OCI-LY1 (cell line): ENCODE data around the gene ALDH1A3.

ENCODE experiments used
- H2AFZ ChIP-seq: fragments of 200-600 bp; sonication (generic), shearing (Covaris generic); 2 replicates; pipeline ENCODE4 v1.6.0; 2014; ENCODE audit warnings: antibody characterized with exemption, mild to moderate bottlenecking, low read length
- H3F3A ChIP-seq: fragments of 200-600 bp; sonication (generic), shearing (Covaris generic); 2 replicates; pipeline ENCODE4 v1.6.0; 2014; ENCODE audit warnings: mild to moderate bottlenecking, antibody characterized with exemption, low read length, moderate library complexity; ENCODE audit not compliant: insufficient read depth
- H3K27ac ChIP-seq: fragments of 200-600 bp; sonication (generic); 2 replicates; pipeline ENCODE4 v1.5.1; 2014; ENCODE audit warnings: low read length, mixed run types, mild to moderate bottlenecking, low read depth; ENCODE audit not compliant: poor library complexity, severe bottlenecking
- H3K27me3 ChIP-seq: fragments of 200-600 bp; sonication (generic); 2 replicates; pipeline ENCODE4 v1.6.0; 2014; ENCODE audit warnings: antibody characterized with exemption, mild to moderate bottlenecking, low read length, moderate library complexity; ENCODE audit not compliant: insufficient read depth
- H3K36me3 ChIP-seq: fragments of 200-600 bp; sonication (generic); 2 replicates; pipeline ENCODE4 v1.6.1; 2014; ENCODE audit warnings: mild to moderate bottlenecking, antibody characterized with exemption, low read length, moderate library complexity, mixed read lengths; ENCODE audit not compliant: insufficient read depth
- H3K4me1 ChIP-seq: fragments of 200-600 bp; sonication (generic); 2 replicates; pipeline ENCODE4 v1.5.1; 2014; ENCODE audit warnings: mild to moderate bottlenecking, low read length, moderate library complexity; ENCODE audit not compliant: insufficient read depth, severe bottlenecking
- H3K4me2 ChIP-seq: fragments of 200-600 bp; sonication (generic), shearing (Covaris generic); 2 replicates; pipeline ENCODE4 v1.6.1; 2014; ENCODE audit warnings: low read length
- H3K4me3 ChIP-seq: fragments of 200-600 bp; sonication (generic); 2 replicates; pipeline ENCODE4 v1.5.1; 2014; ENCODE audit warnings: low read length, low read depth, mild to moderate bottlenecking, mixed read lengths; ENCODE audit not compliant: poor library complexity, severe bottlenecking
- H3K79me2 ChIP-seq: fragments of 200-600 bp; shearing (Covaris generic); 2 replicates; pipeline ENCODE4 v1.6.1; 2016; ENCODE audit warnings: mixed run types, low read length, mixed read lengths; ENCODE audit not compliant: insufficient read depth
- H3K9ac ChIP-seq: fragments of 200-600 bp; sonication (generic), shearing (Covaris generic); 2 replicates; pipeline ENCODE4 v1.6.1; 2014; ENCODE audit warnings: mild to moderate bottlenecking, low read length, mixed read lengths
- H3K9me2 ChIP-seq: fragments of 200-600 bp; sonication (generic), shearing (Covaris generic); 2 replicates; pipeline ENCODE4 v1.6.1; 2014; ENCODE audit warnings: low read depth, mild to moderate bottlenecking, low read length, mixed read lengths
- H3K9me3 ChIP-seq: fragments of 200-600 bp; shearing (Covaris generic); 2 replicates; pipeline ENCODE4 v1.6.1; 2014; ENCODE audit warnings: low read length, mixed read lengths
- H4K20me1 ChIP-seq: fragments of 200-600 bp; sonication (generic), shearing (Covaris generic); 2 replicates; pipeline ENCODE4 v1.6.0; 2016; ENCODE audit warnings: mild to moderate bottlenecking, low read length; ENCODE audit not compliant: insufficient read depth
- EZH2 ChIP-seq: fragments of 200-600 bp; sonication (generic), shearing (Covaris generic); IDR thresholded peaks from 2 replicates; pipeline ENCODE4 v1.8.0; 2017; ENCODE audit warnings: borderline replicate concordance, mixed run types, mild to moderate bottlenecking, antibody characterized with exemption, low read length, moderate library complexity, mixed read lengths
- TF ChIP-seq, protein P1 (sequence below): fragments of 200-600 bp; sonication (generic), shearing (Covaris generic); IDR thresholded peaks from 2 replicates; pipeline ENCODE4 v1.5.1; 2017; ENCODE audit warnings: mild to moderate bottlenecking, antibody characterized with exemption, low read length, moderate library complexity, mixed read lengths

ALDH1A3 gene

DNA sequence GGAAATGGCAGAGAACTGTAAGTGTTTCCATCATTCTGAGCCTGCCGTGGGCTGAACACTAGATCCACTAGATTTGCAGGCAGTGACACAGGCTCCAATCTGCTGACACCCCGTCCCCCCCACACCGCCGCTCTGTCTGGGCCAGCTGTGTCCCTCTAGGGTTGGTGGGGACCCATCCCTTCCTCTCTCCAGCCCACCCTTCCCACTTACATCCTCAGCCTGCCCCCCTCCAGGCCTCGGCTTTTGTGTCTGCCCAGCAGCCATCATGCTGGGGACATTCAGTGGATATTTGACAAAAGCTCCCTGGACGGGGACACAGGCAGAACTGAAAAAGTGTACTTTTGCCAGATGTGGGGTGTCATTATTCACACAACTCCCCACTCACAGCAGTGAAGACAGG, 28.8 kb downstream of the ALDH1A3 start:
- Histone ChIP-seq H3K79me2 (no peaks in the 10 kb centered on the region), H3K4me2 (no peak overlapping the region), H3K36me3 (peaks cover 16% of the 10 kb centered on the region), H3K27me3 (no peaks in the 10 kb centered on the region), H3K9me3 (0 out of 2 replicates have a peak, but pooled peaks cover 2% of the 10 kb centered on the region), H3K9me2 (no peaks in the 10 kb centered on the region), H3K4me1 (no peaks in the 10 kb centered on the region), H3K9ac (no peak overlapping the region), H4K20me1 (no peaks in the 10 kb centered on the region), H3F3A (no peaks in the 10 kb centered on the region), H3K4me3 (no peak overlapping the region), H3K27ac (no peak overlapping the region), H2AFZ (no peak overlapping the region)
- TF ChIP-seq, protein P1, sequence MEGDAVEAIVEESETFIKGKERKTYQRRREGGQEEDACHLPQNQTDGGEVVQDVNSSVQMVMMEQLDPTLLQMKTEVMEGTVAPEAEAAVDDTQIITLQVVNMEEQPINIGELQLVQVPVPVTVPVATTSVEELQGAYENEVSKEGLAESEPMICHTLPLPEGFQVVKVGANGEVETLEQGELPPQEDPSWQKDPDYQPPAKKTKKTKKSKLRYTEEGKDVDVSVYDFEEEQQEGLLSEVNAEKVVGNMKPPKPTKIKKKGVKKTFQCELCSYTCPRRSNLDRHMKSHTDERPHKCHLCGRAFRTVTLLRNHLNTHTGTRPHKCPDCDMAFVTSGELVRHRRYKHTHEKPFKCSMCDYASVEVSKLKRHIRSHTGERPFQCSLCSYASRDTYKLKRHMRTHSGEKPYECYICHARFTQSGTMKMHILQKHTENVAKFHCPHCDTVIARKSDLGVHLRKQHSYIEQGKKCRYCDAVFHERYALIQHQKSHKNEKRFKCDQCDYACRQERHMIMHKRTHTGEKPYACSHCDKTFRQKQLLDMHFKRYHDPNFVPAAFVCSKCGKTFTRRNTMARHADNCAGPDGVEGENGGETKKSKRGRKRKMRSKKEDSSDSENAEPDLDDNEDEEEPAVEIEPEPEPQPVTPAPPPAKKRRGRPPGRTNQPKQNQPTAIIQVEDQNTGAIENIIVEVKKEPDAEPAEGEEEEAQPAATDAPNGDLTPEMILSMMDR, result no peak
- TF ChIP-seq EZH2, result no peak

DNA sequence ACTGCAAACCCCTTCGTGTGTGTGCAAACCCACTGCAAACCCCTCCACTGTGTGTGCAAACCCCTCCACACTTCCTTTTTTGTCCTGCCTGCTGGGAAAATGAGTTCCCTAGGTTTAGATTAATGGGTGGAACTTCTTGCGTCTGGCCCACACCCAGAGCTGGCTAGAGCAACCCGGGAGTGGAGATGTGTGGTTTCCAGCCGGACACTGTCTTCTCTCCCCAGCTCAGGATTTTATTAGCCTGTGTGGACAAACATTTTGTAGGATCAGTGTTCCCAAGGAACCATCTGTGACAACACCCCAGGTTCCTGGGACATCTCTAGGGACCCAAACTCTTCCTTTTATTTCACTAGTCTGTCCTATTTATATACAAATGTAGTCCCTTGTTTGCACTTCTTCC, 29.9 kb downstream of the ALDH1A3 start:
- Histone ChIP-seq H3K9me3 (0 out of 2 replicates have a peak, but pooled peaks cover 2% of the 10 kb centered on the region), H2AFZ (no peak overlapping the region), H3K27me3 (no peaks in the 10 kb centered on the region), H3K4me3 (no peak overlapping the region), H4K20me1 (no peaks in the 10 kb centered on the region), H3K4me1 (no peaks in the 10 kb centered on the region), H3K27ac (no peak overlapping the region), H3K4me2 (no peak overlapping the region), H3F3A (no peaks in the 10 kb centered on the region), H3K9me2 (no peaks in the 10 kb centered on the region), H3K9ac (no peak overlapping the region), H3K79me2 (no peaks in the 10 kb centered on the region), H3K36me3 (peaks cover 26% of the 10 kb centered on the region)
- TF ChIP-seq, protein P1, result no peak
- no peak for TF ChIP-seq EZH2

DNA sequence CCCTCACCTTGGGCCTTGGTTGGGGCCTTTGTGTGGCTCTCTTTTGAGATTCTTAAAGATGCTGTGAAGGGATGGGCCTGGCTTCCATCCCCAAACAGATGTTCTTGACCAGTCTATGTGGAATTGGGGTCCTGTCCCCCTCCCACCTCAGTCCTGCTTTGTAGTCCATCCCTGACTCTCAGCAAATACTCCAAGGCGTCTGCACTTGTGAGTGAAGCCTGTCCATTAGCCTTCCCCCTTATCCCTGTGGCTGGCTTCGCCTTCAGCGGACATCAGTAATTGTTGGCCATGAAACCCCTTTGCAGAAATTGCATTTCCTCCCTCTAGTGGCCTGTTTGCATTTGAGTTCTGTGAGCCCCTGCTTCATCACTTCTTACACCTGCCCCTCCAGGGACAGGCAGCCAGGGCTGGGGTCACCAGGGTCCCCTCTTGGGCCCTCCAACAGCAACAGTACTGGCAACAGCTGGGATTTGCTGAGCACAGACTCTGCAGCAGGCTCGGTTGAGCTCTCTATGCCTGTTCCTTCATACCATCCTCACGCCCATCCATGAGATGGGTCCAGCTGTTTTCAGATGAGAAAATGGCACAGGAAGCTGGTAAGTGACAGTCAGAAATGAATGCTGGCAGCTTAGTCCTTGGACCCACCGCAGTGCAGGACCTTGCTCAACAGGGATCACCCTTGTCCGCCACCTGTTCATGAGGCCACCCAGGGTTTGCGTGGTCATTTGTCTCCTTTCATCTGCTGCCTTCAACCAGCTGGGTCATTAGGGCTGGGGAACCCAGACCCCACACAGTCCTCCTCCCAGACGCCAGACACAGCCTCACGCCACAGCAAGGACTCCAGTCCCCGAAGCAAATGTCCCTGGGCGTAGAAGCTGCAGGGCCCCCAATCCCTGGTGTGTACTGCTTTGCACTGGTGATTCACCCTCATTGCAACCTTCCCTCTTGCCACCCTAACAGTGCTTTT, 30.6 kb downstream of the ALDH1A3 start:
- Histone ChIP-seq H3K9me2 (no peaks in the 10 kb centered on the region), H3K9ac (no peak overlapping the region), H3K79me2 (no peaks in the 10 kb centered on the region), H3K4me1 (no peaks in the 10 kb centered on the region), H3K4me2 (no peak overlapping the region), H2AFZ (no peak overlapping the region), H3K27ac (no peak overlapping the region), H3K9me3 (0 out of 2 replicates have a peak, but pooled peaks cover 2% of the 10 kb centered on the region), H3F3A (no peaks in the 10 kb centered on the region), H3K4me3 (no peak overlapping the region), H4K20me1 (no peaks in the 10 kb centered on the region), H3K36me3 (peaks cover 34% of the 10 kb centered on the region), H3K27me3 (no peaks in the 10 kb centered on the region)
- TF ChIP-seq, protein P1, result peak; percentile 31; the same call in 1 of the 2 replicates
- no peak for TF ChIP-seq EZH2
